Measurements from ENCODE around the gene OGFRL1. TPM values are rescaled to one million over a fixed set of nuclear protein-coding genes. Genes with fewer than 3 reads are reported as not detected.
"Not testable (repeated sequence)": the region's sequence is repeated elsewhere in the genome, so short reads cannot be mapped to it uniquely, and the experiment has no call there.

Gene OGFRL1
- 11.9 and 15.7 TPM in 2 replicates for total RNA-seq (2014; rRNA removed; shearing (Covaris generic))

- DNase-seq (ENCODE audit: low spot score), result peak; percentile 72
Measured at GRCh38 chr6:71288228-71289038, at the start of gene OGFRL1. Gene OGFRL1 (plus strand): TSS chr6:71288811. CDS start chr6:71288937, 126 bp downstream.

GRCh38 chr6:71239694-71240093 is 48.9 kb upstream of the OGFRL1 start:
- no peak for DNase-seq (ENCODE audit: low spot score)

DNA sequence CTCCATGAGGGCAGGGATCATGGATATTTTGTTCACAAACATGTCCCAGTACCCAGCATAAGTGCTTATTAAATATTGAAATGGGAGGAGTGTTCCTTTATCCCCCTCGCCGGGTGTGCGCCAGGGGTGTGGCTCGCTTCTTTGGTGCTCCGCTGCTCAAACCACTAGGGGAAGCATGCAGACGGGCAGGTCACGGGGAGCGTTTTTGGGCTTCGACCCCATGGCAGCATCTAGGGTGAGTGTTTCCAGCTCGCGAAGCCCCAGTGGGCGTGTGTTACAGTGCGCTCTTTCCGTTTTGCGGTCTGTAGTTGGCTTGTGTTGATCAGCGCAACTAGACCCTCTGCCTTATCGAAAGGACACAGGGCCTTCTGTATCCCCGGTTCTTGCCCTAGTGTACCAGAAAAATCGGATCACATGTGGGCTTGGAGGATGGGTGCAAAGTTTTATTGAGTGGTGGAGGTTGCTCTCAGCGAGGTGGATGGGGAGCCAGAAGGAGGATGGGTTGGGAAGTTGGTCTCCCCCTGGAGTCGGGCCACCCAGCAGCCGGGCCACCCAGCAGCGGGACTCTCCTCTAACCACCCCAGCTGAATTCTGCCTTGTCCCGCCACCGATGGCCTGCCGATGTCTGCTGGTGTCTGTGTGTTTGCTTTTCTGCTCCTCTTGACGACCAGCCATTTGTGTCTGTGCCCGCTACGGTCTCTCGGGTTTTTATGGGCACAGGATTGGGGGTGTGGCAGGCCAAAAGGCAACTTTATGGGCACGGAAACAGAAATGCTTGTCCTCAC is 43.2 kb upstream of the OGFRL1 start:
- no peak for DNase-seq (ENCODE audit: low spot score)

GRCh38 chr6:71246596-71246995 is 42.0 kb upstream of the OGFRL1 start:
- no peak for DNase-seq (ENCODE audit: low spot score)

DNA sequence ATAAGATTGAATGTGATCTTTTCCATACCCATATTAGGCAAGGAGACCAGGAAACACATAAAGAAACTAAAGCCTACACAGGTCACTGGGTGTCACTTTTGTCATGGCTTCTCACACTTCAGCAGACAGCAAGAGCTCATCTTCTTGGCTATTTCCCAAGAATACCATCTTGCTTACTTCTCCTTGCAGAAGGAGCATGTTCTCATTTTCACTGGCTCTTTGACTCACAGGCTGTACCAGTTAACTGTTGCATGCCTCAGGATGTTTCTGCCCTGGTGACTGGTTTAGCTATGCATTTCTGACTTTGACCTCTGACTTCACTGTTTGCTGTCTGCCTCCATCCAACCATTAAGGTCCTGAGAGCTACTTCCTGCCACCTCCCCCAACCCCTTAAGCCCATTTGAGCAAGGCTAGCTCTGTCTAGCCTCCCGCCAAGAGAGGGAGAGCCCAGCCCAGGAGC is 40.3 kb upstream of the OGFRL1 start:
- peak; percentile 32 for DNase-seq (ENCODE audit: low spot score)

DNA sequence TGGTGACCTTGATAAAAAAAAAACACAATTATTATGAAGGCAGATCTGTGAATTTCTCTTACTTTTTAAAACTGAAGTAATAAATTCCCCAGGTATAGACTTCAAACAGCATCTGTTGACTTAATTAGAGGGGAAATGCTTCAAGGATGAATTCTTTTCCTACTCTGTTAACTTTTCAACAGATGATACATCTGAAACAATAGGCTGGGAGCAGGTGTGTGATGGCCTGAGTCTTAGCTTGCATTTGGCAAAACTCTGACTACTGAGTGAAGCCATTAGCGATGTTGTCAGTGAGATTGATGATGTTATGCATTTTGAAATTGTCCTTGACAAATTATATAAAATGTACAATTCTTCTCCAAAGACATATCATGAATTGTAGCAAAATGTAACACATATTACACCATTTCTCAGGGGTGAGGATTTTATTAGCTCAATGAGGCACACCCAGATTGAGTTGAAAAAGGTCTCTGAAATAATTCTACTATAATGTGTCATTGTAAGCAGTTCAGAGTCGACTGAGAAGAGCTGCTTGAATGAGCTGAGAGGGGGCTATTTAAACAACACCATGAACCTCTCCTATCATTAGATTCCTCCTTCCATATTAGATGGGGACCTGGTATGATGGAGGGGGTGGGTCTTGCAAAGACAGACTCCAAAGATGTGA is 39.6 kb upstream of the OGFRL1 start:
- no peak for DNase-seq (ENCODE audit: low spot score)

DNA sequence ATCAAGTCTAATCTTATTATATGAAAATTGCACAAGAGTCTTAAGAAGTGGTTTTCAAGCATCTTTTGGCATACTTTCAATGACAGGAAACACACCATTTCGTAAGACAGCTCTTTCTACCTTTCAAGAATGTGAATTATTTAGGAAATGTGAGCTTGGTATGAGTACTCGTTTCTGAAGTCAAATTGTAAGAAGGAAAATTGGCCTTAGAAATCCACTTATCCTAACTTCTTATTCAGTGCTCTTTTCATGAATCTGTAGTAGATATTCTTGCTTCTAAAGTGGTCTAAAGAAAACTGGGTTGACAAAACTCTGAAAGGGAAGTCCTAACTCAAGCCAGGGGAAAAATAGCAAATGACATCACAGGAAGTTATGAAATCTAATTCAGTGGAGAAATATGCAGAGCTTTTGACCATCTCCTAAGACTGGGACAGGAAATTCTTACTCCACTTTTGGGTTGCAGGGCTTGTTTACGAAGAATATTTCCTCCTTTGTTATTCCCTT is 38.5 kb upstream of the OGFRL1 start:
- peak; percentile 59 for DNase-seq (ENCODE audit: low spot score)

DNA sequence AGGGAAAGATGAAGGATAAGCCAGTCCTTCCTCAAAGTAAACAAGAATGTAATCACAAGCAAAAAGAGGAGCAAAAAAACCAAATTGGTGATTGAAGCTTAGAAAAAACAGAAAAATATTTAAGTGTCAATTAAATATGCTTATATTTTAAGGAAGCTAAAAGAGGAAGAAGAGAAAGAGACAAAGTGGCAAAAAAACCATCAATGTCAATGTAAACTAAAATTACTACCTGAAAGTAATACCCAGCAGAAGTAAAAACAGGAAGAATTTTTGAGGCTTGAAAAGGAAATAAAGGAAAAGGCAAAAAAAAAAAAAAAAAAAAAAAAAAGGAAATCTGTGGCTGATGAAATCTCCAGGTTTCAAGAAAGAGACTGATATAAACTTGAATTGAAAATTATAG is 36.2 kb upstream of the OGFRL1 start:
- DNase-seq (ENCODE audit: low spot score), result no peak

GRCh38 chr6:71252960-71253359 is 35.7 kb upstream of the OGFRL1 start:
- DNase-seq (ENCODE audit: low spot score), result no peak

DNA sequence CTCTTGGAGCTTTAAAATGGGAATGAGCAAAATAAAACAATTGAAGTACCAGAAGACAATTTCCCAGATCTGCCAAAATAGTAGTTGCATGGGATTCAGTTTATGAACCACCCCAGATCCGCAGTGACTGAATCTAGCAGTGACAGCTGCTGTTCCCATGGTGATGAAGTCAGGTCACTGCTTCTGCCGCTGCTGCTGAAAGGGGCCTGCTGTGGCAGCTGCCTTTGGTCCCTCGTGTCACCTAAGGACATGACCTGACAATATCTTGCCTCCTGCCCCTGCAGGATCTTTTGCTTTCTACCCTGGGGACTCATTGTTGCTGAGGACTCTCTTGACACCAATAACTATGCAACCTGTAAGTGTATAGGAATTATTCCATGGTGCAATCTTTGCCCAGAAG is 34.3 kb upstream of the OGFRL1 start:
- no peak for DNase-seq (ENCODE audit: low spot score)

- DNase-seq (ENCODE audit: low spot score), result no peak
Measured at GRCh38 chr6:71258078-71258866, 30.3 kb upstream of the OGFRL1 start.

- DNase-seq (ENCODE audit: low spot score), result no peak
Measured at GRCh38 chr6:71259888-71260604, 28.6 kb upstream of the OGFRL1 start.

GRCh38 chr6:71262914-71263313 is 25.7 kb upstream of the OGFRL1 start:
- no peak for DNase-seq (ENCODE audit: low spot score)

DNA sequence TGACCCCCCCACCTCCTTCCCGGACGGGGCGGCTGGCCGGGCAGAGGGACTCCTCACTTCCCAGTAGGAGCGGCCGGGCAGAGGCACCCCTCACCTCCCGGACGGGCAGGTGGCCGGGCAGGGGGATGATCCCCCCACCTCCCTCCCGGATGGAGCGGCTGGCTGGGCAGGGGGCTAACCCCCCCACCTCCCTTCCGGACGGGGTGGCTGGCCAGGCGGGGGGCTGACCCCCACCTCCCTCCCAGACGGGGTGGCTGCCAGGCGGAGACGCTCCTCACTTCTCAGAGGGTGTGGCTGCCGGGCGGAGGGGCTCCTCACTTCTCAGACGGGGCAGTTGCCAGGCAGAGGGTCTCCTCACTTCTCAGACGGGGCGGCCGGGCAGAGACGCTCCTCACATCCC is 22.2 kb upstream of the OGFRL1 start:
- not testable (repeated sequence) for DNase-seq (ENCODE audit: low spot score)

DNA sequence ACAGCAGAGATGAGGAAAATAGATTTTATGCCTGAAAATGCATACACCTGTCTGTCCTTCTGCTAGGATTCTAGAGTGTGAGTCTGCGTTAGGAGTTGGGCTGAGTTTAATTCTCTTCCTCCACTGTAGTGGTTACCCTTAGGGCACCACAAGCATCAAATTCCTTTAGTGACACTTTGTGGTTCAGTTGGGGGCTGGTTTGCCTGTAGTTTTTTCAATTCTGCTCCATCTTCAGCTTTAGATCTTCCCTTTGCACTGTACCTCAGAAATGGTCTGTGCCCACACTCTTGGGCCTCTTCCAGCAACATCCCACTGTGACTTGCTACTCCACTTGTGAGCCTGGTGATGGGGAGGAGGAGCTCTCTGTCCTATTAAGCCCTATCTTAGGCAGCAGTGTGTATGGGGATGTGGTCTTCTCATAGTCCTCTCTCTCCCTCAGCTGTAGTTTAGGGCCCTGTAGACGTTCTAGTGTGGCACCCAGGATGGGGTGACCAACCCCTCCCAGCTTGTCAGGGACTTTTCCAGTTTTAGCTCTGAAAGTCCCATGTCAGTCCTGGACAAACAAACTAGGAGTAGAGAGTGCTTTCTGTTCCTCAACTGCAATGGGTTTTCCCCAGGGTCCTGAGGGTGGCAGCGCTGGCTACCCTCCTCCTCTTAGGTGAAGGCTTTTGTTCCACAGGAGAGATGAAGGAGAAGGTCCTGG is 19.7 kb upstream of the OGFRL1 start:
- no peak for DNase-seq (ENCODE audit: low spot score)

DNA sequence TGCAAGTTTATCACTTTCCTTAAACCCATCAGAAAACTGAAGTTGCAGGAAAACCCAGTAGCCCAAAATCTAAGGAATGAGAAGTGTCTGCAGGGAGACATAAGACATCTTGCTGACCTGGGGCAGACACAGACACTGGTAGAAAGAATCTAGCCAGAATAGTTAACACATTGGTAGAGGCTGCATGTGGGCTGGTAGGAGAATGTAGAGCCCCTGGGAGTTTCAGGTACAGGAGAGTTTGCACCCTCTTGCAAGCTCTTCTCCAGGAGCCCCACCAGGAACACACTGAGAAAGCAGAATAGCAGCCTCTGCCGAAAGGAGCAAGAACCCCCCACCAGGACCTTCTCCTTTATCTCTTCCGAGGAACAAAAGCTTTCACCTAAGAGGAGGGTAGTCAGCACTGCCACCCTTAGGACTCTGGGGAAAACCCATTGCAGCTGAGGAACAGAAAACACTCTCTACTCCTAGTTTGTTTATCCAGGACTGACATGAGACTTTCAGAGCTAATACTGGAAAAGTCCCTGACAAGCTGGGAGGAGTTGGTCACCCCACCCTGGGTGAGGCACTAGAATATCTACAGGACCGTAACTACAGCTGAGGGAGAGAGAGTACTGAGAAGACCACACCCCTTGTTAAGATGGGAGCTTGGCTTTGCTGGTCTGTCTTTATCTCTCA is 10.5 kb upstream of the OGFRL1 start:
- no peak for DNase-seq (ENCODE audit: low spot score)

DNA sequence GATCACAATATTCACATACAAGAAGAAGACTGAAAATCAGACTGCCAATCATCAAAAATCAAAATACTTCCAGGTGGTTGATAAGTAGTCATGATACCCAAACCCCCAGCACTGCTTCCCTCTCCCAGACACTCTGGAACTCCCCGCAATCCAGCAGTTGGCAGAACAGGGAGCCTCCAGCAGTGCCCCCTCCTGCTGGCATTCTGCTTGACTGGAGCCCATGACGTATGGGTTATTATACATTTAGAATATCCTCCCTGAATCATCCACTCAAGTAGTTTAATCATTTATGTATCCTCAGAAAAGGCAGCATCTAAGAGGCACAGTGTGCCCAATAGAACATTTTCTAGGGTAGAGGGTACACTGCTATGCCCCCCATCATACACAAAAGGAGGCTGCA is 9.3 kb upstream of the OGFRL1 start:
- no peak for DNase-seq (ENCODE audit: low spot score)

- no peak for DNase-seq (ENCODE audit: low spot score)
Measured at GRCh38 chr6:71279740-71280139, 8.9 kb upstream of the OGFRL1 start.

DNA sequence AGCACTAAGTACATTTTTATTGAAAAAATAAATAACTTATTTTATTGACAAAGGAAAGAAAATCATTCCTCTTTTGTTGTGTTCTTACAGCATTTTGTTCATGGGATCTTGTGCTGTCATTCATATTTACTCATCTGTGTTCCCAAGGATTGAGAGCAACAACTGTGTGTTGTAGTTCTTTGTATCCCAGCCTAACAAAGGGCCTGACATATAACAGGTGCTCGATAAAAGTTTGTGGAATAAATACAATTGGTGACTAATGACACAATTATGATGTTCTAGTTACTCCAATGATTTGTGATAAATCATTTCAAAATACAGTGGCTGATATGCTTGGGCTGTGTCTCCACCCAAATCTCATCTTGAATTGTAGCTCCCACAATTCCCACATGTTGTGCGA is 7.9 kb upstream of the OGFRL1 start:
- DNase-seq (ENCODE audit: low spot score), result no peak
